Measurements from ENCODE around the gene SETBP1.
"Not testable (repeated sequence)": the region's sequence is repeated elsewhere in the genome, so short reads cannot be mapped to it uniquely, and the experiment has no call there.

Gene SETBP1

DNA sequence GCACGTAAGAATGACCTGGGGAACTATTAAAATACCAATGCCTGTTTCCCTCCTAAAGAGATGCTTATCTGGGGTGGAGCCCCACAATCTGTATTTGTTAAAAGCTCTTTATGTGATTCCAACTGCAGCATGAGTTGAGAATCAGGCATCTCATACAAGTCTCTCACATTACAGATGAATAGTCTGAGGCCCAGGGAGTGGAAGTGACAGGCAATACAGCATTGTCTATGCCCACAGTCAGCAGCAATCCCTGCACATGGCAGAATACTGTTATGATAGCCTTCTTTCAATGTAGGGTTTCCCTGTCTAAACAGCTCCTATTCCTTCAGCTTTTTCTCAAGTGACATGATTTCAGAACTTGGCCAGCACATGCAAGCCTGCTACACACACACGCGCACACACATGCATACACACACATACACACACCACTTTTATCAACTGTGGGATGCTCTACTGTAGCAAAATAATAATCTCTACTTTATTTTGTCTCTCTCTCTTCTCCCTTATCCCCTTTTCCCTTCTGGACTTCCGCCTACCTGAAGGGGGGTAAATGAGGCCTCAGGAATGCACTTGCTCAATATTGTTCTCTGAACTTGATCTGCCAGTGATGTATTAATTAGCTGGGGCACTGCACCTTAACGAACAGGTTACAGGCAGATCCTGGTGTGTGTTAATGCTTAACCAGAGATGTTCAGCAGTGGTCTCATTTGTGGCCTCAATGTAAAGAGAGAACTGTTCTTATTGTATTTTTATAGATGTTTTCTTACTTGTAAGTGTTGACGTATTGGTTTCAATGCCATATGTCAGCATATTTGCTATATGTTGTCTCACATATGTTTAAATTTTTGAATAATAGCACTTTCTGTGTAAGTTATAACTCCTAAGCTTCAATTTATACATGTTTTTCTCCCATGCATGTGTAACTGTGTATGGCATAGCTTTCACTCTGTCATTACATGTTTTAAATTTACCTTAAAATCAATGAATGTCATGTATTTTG, 116.0 kb downstream of the SETBP1 start:
- DNase-seq, result no peak

DNA sequence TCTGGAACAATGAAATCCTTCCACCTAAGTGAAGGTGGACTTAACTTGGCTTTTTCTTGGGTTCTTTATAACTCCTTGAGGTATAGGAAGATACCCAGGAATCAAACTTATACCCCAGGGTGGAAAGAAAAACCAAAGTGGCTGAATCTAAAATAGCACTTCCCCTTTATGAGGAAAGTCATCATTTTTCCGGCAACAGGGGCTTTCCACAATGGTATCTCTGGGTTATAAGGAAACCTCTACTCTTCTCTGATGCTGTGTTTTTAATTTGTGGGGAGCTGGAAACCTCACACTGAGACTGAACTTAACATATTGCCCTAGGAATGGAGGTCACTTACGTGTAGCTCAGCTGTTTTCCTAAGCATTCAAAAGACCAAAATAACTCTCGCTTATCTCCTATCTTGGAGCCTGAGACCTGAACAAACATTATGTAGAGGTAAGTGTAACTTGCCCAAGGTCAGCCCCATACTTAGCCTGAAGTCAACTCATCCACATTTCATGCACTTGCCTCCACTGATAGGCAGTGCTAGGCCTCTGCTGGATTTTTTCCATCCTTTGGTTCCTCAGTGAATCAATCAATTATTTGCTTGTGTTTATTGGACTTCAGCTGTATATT, 117.9 kb downstream of the SETBP1 start:
- no peak for DNase-seq

DNA sequence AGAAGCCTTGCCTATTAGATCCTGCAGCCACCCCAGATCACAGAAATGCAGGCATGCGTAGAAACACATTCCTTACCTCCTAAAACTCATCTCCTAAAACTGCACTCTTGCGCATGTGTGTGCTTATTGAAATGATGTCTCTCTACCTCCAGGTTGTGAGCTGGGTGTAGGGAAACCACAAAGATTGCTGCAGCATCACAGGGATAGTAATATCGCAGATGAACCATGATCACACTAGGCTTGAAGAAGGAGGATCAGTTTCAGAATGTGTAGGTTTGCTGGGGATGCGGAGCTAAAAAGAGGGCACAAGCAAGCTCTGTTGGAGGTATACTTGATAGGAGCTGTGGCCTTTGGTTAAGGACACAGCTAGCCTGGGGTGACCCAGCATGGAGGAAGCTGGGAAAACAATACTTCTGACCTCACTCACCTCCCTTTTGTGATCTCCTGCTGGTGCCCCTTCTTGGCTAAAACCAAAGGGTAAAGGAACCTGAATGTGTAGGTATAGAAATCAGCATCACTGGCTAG, 118.8 kb downstream of the SETBP1 start:
- no peak for DNase-seq

DNA sequence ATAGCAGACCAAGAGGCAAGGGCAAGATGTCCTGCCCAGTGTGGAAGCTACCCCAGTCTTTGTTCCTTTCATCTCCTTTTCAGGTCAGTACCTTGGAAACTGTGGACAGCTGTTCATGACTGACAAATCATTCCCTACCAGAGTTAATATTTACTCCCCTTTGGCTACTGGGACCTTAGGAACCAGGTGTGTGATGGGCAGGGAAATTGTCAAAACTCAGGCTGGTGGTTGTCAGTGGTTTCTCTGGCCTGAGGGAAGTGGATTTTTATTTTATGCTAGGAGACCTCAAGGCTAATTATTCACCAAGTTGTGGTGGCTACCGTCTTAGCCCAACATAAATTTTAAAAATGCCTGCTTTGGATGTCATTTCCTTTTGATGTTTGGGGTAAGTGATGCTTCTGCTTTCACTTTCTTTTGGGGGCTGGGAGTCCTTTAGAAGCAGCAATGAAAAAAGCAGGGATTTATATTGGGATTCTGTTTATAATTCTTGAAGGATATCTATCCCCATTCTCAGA, 119.3 kb downstream of the SETBP1 start:
- no peak for DNase-seq

DNA sequence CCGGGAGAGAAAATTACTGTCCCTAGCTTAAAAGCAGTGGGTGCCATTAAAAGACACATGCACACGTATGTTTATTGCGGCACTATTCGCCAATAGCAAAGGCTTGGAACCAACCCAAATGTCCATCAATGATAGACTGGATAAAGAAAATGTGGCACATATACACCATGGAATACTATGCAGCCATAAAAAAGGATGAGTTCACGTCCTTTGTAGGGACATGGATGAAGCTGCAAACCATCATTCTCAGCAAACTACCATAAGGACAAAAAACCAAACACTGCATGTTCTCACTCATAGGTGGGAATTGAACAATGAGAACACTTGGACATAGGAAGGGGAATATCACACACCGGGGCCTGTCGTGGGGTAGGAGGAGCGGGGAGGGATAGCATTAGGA, 120.1 kb downstream of the SETBP1 start:
- not testable (repeated sequence) for DNase-seq

DNA sequence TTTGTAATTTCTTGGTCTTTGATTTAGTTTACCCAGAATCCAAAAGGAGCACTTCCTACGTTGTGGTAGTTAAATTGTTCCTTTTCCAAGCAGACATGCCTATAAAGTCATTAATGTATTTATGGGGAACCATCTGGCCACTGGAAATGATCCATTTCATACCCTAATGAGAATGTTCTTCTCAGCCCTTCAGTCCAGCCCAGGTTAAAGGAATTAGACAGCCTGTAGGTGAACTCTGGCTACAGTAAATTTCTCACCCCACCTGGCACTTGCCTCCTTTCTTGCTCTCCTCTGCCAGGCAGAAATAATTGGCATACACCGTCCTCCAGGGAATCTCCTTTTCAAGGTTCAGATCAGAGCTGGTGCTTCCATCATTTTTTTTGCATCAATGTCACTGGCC, 121.1 kb downstream of the SETBP1 start:
- DNase-seq, result no peak

DNA sequence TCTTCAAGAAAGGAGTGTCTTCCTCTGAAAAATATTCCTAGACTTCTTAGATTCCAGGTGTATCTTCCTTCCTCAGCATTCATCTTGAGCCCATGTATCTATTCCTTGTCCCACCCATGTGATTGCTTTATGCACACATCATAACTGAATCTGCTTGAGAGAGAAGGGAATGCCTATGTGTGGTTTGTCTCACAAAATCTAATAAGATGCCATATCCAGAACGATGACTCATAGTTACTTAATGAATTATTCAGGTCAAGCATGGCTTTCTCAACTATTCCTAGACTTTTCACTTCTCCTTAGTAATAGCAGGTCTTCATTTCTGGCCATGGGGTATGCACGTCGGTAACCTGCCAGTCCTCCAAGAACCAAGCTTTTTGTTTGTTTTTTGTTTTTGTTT, 121.8 kb downstream of the SETBP1 start:
- no peak for DNase-seq

DNA sequence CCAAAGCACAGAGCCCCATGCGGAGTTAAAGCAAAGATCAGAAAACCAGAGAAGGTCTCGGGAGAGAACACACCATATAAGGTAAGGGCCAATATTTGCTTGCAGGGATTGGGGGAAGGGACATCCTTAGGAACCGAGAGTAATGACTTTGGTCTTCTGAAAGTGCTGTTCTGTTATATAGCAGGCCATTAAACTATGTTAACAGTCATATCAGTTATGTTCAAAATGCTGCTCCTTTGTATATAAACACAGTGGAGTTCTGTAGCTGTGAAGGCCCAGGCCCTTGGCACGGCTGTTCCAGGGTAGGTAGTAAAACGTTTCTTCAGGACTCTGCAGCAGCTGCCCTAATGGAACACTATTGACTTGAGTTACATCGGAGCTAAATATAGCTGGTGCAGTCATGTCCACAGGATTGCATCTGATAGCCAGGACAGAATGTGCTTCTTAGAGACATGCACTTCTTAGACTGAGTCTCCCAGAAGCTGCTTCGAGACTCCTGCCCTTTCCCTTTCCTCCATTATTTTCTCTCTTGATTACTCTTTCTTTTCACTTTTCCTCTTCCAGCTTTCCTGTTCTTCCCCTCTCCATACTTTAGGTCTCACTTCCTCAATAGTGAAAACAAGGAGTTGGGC, 122.4 kb downstream of the SETBP1 start:
- DNase-seq, result no peak

DNA sequence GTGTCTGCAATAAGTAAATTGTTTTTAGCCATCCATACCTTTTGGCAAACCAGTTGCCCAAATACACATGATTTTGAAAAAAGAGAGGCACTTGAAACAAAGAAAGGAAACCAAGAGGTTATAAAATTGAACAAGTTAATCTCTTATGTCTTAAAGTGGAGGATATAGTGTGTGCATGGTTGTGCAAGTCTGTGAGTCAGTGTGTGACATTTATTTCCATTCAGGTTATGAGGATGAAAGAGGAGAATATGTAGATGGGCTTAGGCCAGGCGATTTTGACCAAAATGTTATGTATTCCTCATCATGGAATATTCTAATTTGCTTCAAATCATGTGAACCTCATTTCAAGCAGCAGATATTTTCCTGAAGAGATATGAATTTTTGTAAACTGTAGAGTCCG, 123.3 kb downstream of the SETBP1 start:
- no peak for DNase-seq

DNA sequence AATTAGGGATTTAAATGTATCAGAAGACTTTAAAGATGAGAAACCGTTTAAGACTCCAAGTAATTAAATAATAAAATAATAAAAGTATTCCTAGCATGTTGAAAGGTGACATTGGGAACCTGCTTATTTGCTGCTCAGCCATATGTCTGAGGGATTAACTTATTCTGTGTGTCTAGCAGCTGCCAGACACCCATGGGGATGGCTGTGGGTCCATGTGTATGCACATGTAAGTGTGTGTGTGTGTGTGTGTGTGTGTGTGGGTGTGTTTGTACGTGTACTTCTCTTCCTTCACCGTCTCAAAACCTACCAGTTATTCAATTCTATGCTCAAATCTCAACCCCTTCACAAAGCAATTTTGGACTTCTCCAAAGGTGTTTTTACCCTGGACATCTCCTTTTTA, 124.5 kb downstream of the SETBP1 start:
- DNase-seq, result no peak

DNA sequence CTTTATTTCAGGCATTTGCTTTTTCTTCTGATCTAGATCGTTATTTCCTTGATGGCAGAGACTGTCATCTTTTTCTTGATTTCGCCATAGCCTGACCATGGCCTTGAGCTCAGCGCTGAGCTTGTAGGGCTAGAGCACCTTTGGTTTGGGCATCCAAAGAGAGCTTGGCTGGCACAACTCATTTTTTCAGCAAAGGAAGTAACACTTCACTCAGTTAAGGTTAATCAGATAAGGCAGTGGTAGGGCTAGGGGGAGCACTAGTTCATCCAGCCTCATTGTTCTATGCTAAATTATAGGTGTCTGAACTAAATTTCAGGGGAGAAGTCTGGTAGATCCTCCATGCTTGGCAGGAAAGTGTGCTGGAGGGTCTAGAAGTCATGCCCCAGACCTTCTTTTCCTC, 125.0 kb downstream of the SETBP1 start:
- no peak for DNase-seq

DNA sequence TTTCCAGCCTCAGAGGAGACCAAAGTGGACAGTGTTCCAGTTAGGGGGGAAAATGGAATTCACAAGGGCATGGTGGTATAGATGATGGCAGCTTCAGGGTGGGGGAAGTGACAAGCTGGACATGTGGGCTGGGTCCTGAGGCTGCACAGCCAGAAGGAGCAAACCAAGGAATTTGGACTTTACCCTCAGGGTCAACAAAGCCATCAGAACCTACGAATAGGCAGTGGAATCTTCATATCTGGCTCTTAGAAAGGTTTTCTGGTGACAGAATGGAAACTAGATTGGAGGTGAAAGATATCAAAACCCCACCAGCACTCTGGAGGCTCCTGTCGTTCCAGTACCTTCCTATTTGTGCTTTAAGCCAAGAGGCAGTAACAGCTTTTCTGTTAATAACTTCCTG, 127.1 kb downstream of the SETBP1 start:
- no peak for DNase-seq

DNA sequence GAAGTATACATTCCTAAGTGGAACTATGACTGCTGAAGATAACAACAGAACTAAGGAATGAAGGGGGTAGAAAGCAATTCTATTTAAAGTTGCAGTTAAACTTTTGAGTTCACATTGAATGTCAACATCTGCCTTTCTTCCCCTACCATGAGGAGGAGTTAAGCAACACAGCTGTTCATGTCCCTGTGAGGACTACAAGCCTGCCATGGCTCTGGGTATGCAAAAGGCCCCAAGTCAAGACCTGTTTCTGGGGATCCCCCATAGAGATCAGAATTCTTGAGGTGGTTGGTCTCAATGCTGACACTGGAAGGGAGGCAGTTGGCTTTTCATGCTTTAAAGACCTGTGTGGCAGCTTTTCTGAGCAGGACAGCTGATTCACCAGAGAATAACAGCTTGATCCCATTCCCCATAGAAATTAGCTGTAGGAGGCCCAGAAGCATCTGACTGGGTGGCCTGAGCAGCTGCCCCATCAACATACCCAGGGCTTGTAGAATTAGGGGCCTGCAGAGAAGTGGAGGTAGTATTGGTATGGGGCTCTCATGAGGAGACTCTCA, 131.0 kb downstream of the SETBP1 start:
- no peak for DNase-seq

DNA sequence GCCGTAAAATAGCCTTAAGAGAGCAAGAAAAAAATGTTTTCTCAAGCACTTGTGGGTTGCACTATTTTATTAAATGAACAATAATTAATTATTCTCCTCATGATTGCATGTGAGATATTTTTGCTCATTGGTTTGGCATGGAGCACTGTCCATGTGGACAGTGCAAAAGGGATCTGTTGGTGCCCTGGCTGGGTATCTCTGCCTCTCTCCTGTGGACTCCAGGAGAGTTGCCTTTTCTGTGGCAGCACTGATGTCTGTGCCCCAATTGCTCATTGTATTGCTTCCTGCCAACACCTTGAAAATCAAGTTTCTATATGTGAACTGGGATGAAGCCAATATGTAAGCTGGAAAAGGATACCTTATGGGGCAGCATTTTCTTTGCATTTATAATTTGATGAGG, 131.7 kb downstream of the SETBP1 start:
- no peak for DNase-seq

DNA sequence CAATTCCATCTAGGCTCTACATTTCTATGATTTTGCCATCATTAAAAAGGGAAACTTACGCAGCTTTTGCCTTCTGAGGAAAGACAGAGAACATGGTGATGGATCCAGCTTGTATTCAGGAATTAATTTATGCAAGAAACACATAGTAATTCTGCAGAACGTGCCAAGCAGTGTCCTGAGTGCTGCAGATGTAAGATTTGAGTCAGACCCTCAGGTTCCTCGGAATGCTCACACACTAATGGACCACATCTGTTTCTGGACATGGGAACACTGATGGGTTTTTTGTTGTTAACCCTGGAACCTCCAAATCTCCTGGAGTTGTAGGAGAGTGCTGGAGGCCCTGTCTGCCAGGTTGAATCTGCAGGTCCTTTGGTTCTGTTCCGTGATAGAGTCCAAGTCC, 132.9 kb downstream of the SETBP1 start:
- DNase-seq, result no peak

DNA sequence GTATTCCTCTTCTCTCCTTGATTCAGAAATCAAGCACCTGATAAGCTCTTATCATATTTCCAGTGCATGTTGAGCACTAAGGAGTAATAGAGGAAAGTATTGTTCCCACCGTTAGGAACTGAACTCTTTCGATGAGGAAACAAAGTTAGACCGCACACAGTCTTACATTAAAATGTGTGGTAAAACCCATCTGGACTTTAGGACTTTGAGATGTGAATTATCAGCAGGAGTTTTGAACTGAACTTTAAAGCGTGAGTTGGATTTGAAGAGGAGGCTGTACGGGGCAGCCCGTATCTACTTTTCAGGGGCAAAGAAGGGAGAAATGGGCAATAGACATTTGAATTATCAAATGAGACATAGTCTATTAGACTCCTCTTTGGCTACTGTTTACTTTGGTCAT, 134.4 kb downstream of the SETBP1 start:
- no peak for DNase-seq

DNA sequence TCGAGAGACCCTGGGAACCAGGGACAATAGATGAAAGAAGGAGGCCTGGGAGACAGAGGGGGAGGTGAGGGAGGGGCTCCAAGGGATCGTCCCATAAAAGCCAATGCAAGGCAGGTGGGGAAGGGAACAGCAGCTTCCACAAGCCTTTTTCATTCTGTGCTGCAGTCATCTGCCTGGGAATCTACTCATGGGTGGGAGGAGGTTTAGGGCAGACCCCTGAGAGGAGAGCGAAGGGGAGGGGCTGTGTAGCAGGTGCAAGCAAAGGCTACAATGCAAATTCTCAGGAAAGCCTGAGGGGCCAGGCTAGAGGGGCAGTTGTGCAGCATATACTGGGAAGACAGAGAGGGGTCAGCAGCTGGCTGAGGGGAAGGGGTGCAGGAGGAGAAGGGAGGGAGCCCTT, 135.4 kb downstream of the SETBP1 start:
- no peak for DNase-seq

DNA sequence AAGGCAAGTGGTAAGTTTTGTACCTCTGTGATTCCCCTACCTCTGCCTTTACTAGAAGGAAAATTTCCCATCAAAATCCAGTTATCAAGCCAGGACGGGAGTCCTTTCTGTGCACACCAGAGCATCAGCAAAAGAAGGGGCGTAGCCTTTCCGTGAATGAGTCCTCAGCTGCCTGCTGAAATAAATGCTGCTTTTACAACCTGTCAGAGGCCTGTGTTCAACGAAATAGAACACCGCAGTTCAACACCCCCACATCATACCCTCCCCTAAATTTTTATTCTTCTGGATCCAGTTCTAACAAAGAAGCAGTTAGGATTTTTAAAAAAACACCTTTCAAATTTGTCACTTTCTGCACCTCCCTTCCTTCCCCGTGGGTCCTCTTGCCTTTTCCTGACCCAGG, 135.8 kb downstream of the SETBP1 start:
- DNase-seq, result no peak

DNA sequence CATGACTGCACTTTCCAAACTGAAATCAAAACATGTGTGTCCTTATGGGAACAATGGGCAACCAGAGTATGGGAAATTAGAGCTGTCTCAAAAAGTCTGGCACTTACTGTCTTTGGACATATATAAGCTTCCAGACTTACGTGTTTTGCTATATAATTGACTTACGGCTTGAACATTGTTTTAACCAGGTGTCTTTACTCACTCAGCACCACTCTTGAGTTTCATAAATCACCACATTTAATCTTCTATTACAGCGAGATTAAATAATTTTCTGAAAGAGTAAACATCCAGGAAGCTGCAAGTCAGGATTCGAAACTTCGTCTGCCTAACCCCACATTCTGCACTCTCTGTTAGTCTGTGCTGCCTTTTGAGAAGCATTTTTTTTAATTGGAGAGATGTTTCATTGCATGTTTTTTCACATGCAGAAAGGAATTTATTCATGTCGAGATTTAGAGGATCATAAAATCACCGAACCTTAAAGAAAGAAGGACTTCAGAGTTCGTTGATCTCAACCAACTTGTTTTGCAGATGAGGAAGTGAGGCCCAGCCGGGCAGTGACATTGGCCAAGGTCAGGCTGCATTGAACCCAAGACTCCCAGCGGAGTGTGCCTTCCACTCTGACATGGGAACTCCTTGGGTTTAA, 137.3 kb downstream of the SETBP1 start:
- DNase-seq, result no peak

DNA sequence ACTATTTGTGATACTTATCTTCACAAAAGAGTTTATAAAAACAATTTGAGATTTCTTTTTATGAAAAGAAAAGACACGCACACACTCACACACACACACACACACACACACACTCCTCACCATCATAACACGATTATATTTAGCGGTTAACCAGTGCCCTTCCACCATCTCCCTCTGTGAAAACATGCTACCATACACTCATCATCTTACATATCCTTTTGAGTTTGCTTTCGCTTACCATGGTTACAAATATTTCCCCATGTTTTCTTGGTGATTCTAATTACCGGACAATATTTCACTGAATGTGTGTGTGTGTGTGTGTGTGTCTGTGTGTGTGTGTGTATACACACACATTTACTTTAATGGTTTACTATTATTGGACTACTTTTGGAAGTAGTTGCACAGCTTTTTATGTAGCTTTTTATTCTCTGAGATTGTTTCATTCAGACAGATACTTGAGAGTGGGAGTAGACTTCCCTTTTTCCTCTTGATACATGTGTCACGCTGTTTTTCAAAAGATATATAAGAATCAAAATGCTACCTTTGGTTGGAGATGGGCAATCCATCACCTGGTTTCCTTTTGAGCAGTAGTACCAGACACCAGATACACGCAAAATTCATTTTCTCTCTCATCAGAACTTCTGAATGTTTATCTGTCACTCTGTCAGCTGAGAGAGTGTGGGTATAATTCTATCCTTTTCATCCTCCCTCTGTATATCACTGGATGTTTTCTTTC, 138.1 kb downstream of the SETBP1 start:
- no peak for DNase-seq

DNA sequence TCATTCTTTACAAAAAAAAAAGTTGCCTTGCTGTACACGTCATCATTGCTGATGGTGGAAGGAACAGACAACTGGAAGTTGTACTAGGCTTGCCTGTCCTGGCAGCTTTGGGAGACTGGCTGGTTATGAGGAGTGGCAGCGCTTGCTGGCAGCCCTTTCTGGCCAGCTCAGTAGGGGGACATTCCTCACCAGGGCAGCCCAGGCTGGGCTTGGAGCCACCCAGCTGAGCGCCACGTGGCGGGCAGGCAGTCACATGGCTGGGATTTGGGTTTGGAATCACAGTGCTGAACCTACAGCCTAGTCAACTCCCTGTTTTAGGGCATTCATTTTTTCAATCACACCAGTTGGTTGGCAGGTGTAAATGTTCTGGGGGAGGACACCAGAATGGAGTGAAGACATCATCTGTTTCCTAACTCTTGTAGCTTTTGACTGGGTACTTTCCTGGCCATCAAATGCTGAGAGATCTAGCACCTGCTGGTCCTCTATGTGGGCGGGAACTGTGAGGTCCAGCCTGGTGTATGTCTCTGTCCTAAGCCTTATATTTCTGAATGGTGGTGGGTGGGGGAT, 139.3 kb downstream of the SETBP1 start:
- DNase-seq, result no peak

DNA sequence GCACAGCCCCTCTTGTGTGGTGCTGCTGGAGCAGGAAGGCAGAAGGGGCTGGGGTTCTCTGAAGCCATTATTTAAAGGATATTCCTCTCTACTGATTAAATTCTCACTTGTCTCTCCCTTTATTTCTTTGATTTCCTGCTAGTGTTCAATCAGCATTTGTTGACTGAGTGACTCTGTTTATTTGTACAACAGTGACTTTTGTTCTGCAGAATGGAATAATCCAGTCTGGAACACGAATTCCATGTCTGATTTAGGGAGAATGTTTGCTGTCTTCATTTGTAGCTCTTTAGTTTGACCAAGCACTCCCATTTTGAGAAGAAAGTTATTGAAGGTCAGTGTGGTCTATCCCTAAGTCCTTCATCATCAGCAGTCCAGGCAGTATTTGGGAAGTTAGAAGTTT, 141.2 kb downstream of the SETBP1 start:
- DNase-seq, result no peak
